NCI-H2107 treated with DMSO at 0.1 percent for 48 hours (cell line): ENCODE results near the gene RASGRF1.
"Not testable (repeated sequence)": the region's sequence is repeated elsewhere in the genome, so short reads cannot be mapped to it uniquely, and the experiment has no call there.

Experiments
- DNase-seq: peaks from one replicate; lab custom pipeline; 2025; ENCODE audit not compliant: unreplicated experiment; lab: John Stamatoyannopoulos, UW

The RASGRF1 gene

GRCh38 chr15:79090487-79091203 lies at the start of gene RASGRF1:
Gene RASGRF1, minus strand, starts transcription at chr15:79090780. Its CDS starts 282 bp downstream, at chr15:79090498.
- no peak for DNase-seq

GRCh38 chr15:79136434-79137046 lies 46.0 kb upstream of the RASGRF1 start:
- no peak for DNase-seq

- DNase-seq: no peak
Measured at GRCh38 chr15:79133309-79133708, 42.7 kb upstream of the RASGRF1 start.

- DNase-seq: no peak
Measured at GRCh38 chr15:79132770-79133169, 42.2 kb upstream of the RASGRF1 start.

DNA sequence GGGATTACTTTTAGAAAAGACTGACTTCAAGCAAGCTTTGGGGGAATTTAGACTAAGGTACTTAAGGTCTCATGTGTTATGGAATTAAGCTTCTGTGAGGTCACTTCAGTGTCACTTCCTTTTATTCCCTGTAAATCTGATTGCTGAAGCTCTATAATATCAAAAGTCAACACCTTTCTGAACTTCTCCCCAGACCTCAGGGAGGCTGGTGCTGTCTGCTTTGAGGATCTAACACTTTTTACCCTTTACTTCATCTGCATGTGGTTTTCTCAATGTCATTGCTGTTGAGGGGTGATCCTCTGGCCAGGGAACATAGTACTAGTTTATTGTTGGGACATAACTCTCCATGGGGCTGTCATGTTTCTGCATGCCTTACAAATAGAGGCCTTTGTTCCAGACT lies 41.8 kb upstream of the RASGRF1 start:
- no peak for DNase-seq

DNA sequence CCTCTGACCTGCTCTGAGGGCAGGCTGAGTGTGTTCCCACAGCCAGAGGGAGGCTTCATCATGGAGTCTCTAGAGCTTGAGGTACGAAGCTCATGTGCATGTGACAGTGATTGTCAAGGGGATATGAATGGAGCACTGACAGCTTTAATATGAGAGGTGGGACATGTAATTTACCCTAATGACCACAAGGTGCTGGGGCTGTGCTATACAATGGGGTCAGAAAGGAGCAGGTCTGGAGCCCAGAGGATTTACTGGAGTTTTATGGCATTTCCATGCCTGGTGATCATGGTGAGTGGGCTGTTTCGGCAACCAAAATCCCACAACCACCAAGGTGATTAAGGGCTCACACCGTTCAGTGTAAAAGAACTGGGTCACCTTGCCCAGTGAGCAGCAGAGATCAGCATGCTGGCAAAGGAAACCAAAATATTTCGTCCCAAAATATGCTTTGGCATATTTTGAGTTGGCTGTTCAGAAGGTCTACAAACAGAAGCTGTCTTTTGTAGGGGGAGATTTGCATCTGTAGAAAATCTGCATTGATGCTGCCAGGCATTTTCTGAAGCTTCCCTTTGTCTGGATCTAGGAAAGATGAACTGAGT lies 40.1 kb upstream of the RASGRF1 start:
- no peak for DNase-seq

GRCh38 chr15:79129235-79129634 lies 38.7 kb upstream of the RASGRF1 start:
- DNase-seq: no peak

GRCh38 chr15:79128556-79128955 lies 38.0 kb upstream of the RASGRF1 start:
- no peak for DNase-seq

DNA sequence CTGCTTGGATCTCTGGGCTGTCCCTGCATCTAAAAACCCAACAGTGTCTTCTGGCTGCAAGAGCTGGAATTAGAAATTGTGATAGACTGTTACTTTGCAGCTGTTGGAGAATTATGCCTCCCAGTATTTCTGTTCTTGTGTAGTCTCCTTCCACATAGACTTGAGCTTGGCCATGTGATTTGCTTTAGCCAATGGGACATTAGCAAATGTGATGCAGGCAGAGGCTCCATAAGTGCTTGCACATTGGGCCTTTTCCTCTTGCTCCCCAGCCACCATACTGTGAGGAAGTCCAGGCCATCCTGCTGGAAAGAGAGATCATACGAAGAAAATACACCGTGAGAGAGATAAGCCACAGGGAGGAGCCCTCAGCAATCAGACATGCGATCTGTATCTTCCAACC lies 33.8 kb upstream of the RASGRF1 start:
- no peak for DNase-seq

- no peak for DNase-seq
Measured at GRCh38 chr15:79122991-79123390, 32.4 kb upstream of the RASGRF1 start.

GRCh38 chr15:79122391-79122790 lies 31.8 kb upstream of the RASGRF1 start:
- no peak for DNase-seq

- DNase-seq: no peak
Measured at GRCh38 chr15:79121571-79121970, 31.0 kb upstream of the RASGRF1 start.

DNA sequence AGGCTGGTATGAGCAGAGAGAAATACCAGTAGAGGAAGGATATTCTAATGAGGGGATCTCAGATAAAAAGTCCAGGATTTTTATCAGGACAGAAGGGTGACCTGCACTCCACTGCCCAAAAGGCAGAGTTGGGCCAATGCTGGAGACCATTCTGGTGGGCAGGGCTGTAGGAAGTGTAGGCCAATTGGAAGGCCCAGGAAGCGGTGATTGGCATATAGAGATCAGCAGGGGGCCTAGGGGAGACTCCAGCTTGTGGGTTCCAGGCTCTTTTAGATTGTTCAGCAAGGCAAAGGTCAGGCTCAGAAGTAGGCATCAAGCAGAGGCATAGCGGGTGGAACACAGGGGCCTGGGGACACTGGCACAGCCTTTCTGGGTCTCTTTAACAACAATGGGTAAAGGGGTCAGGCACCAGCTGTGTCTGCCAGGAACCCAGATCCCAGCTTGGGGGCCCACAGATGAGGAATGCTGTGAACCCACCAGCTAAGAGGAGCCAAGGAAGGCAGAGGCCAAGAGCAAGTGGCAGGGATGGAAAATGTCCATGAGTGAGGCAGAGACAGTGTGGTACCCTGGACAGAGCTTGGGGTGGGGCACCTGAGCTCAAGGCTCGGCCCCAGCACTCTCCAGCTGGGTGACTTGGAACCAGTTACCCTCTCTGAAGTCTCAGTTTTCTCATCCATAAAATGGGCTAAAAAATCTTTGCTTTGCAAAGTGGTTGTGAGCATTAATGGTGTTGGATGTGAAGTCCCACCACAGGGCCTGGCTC lies 27.0 kb upstream of the RASGRF1 start:
- no peak for DNase-seq

GRCh38 chr15:79116771-79117170 lies 26.2 kb upstream of the RASGRF1 start:
- DNase-seq: no peak

DNA sequence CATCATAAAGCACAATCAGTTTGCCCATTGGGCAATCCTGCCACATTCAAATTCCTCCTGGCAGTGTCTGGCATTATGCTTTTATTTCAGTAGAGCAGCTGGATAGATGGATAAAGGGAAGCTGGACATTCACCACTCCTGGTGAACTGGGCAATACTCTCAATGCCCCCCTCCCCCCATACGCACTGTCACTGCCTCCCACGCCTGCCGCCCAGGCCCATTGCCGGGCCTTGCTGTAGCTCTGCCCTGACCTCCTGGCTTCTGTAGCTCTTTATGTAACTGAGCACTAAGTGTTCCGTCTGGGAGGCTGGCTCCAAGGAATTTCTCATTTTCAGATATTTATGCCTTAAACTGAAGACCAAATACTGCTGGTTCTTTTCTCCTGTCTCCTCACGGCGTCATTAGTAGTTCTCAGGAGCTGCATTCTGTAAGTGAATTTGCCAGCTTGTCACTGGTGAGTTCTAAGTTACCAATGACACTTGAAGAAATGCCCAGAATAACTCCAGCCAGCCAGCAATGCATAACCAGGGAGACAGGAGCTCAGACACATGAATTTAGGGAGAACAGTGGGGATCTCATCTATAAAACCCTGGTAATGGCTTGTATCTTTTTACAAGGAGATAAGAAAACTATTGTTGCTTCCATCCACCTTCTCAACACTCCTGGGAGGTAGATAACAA lies 25.5 kb upstream of the RASGRF1 start:
- DNase-seq: no peak

- no peak for DNase-seq
Measured at GRCh38 chr15:79113831-79114230, 23.3 kb upstream of the RASGRF1 start.

GRCh38 chr15:79111404-79111803 lies 20.8 kb upstream of the RASGRF1 start:
- DNase-seq: not testable (repeated sequence)

- no peak for DNase-seq
Measured at GRCh38 chr15:79105141-79105540, 14.6 kb upstream of the RASGRF1 start.

DNA sequence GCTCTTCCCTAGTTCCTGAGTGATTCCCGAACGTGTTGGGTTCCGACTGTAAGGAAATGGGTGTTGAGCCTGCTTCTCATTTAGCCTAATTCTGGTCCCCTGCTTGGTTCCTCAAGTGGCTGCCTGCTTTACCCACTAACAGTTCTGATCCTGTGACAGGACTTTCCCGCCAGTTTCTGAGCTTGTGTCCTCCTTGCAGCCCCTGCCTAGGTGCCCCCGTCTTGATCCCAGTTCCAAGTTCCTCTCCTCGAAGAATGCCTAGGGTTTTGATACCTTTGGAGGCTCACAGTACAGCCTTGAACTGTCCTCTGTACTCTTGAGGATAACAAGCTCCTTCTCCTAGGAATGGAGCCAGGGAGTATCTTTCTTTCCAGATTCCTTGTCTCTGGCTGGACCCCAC lies 12.0 kb upstream of the RASGRF1 start:
- no peak for DNase-seq

GRCh38 chr15:79101866-79102581 lies 11.4 kb upstream of the RASGRF1 start:
- DNase-seq: no peak
